HL-60/S4 treated with phorbol 12-myristate 13-acetate at 8.2 ng/mL for 4 days and 3 days (cell line): ENCODE measurements around the gene NRP2.

Experiments used
- in situ Hi-C: fragments of 300-500 bp; cut with MboI; formaldehyde crosslinking; loops from 2 replicates; pipeline ENCODE4 v1.15.0; 2022; ENCODE audit warnings: low sequenced_read_pairs

The NRP2 gene

DNA sequence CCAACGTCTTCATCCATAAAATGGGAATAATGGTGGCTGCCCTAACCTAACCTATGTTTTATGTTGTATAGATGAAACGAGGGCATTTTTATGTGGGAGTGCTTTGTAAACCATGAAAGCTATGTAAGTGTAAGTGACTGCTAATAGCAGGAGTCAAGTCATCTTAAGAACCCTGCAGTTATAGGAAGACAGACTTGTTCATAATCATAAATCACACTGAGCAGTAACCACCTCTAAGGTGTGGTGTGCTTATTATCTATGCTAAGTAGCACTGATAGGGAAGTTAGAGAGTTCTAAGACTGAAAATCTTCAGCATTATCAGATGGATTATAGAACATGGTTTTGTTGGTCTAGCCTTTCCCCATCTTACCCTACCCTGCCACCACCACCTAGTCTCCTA, 24.2 kb upstream of the NRP2 start:
- in situ Hi-C loops = no loop called here

DNA sequence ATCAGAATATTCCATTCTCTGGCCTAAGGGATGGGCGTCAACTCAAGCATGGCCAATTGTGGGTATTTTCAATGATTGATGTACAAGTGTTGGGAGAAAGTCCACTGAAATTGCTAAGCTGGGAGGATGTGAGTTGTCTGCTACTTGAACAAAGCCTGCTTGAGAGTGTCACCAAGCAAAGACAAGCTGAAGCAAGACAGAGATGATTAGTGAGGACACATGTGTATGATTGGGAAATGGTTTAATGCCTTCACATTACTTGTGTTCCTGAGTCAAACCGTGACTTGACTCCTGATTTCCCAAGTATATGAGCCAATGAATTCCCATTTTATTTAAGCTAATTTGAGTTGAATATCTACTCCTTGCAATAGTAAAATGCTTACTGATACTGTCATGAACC, 23.7 kb upstream of the NRP2 start:
- in situ Hi-C loops = no loop called here

DNA sequence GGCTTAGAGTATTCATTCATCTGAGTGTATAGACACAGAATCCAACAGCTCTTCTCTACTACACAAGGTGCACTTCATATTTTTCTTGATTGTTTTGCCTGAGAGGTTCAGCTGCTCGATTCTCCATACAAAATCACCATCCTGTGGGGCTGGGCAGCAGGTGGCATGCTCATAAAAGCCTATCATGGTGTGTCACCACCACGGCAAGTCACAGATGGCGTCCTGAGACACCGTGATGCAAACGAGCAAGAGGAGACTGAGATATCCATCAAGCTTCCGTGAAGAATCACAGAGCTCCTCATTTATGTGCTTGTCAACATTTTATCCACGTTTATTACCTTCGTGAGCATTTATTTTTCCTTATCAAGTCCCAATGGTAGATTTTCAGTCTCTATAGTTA, 22.4 kb upstream of the NRP2 start:
- in situ Hi-C loops = no loop called here

DNA sequence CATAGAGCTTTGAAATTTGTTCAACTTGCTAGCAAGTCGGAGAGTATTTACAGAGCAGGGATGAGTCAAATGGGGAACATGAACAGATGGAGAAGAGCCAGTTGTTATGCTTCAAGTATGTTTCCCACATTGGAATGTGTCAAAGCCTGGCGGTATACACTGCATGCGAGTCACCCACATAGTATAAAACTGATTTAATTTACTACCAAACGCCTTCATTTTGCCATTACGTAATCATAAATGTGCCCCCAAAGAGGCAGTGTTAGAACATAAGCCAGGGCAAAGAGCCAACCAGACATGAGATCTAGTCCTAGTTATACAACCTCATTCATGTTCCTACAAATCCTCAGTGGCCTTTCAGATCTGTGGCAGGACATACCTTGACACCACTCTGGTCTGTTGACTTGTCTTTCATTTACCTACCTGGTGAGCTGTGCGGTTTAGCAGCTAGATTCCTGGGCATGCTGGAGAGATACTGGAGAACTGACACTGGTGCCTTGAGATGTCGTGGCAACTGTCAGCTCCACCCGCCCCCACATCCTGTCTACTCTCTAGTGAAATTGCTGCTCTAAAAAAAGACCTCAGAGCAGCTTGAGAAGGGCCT, 21.7 kb upstream of the NRP2 start:
- in situ Hi-C loops = no loop called here

DNA sequence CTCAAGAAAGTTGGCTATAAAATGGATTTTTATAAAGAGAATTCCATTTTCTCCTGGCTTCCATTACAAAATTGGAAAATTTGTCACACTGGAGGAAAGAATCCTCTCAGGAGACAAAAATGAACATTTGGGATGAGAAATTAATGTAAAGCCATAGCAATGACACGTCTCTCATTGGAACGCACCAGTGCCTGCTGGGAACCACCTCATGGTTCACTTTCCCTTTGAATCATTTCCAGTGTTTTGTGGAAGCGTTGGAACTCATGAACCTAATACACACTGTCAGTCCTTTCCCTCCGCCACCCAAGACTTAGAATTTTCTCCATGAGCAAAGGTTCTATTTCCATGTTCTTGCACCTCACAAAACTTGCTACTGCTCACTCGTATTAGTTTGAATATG, 21.0 kb upstream of the NRP2 start:
- in situ Hi-C loops = no loop called here

DNA sequence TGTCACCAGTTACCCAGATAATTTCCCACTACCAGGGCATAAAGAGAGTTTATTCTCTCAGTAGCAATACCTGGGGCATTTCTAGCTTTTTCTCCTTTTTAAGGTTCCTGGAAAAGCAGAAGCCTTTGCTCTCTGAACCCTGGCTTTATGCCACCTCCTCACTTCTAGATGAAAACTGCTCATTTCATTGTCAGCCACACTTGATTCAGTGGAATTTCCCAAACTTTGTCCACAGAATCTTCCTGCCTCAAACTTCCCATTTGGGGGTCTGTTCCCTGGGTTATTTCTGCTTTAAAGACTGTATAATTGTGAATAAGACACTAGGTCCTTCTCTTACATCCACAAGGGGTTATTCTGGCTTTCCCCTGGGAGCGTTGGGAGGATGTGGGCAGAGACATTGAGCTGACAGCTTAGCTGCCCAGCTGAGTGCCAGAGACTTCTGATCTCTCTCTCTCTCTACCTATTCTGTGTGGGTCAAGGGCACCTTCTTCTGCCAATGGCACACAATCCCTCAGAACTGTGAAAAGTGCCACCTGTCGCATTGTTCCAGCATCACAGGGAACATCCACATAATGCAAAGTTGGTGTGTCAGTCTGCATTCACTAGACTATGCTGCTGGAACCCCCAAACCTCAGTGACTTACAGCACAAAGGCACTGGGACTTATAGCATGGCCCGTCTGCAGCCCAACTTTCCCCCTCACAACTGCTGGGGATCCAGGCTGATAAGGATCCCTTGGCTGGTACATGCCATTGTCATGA, 19.9 kb upstream of the NRP2 start:
- in situ Hi-C loops = no loop called here

DNA sequence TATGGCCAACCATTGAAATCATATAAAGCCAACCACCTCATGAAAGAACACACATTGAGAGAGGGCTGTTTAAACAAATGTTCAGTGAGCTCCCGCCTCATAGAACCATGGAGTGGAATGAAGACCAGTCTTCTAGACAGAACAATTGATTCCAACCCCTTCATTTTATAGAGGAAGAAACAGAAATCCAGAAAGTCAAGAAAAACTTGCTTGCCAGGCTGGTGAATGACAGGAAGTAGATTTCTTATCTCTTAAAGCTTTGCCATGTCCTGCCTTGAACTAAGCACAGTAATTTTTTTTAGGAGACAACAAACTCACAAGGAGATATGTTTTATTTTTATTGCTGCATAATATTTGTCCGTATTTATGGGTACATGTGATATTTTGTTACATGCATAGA, 16.5 kb upstream of the NRP2 start:
- in situ Hi-C loops = no loop called here

DNA sequence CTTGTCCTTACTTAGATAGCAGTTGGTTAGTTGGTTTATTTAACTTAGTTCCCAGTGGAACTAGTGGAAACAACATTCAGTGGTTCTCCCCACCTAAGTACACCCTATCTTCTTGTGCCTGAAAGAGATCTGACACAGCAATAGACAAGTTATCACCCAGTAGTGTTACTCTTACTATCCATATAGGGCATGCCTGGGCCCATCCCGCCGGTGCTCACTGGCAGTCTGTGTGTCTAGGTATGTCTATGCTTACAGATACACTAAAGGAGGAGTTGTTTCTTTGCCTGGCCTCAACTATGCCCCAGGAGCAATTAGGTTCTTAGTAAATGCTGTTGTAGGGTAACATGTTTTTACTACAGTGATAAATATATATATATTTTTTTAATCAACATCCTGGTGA, 12.0 kb upstream of the NRP2 start:
- in situ Hi-C loops = no loop called here

DNA sequence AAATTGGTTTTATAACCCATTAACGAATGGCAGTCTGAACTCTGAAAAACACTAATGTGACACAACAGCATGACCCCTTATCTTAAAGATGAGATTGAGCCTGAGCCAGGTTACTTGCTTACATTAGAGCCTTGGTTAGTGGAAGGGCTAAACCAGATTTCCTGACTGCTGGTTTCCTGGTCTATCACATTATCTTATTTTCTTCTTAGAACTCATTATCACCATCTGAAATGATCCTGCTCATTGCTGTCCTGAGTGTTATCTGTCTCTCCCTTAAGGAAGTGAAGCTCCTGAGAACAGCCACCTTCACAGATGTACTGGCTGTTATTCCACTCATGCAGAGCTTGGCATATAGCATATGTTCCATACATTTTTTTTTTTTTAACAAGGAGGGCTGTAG, 9.0 kb upstream of the NRP2 start:
- in situ Hi-C loops = no loop called here

DNA sequence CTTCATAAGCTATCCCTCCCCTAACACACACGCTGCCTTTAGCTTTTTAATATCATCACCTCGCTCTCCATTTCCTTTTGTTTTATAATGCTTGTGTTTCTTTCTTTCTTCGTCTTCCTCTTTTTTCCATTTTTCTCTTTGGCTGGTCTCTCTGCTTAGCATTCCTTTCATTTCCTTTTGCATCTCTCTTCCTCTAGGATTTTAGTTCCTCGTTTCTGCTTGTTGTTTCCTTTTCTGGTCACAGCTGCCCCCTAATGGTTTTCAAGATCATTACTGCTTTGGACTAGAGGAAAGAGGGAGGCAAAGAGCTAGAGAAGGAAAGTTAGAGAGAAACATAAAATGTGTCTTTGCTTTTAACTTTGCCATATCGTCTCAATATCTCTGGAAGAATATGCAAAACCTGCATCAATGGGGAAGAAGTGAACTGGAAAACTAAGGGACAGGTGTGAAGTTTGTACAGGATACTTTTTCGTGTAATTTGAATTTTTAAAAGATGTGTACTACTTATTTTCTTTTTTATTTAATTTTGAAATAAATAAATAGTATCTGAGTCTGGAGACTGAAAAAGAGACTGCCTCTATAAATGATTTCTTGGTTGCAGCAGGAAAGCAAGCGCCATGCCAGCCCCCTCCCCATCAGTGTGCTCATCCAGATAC, 6.3 kb upstream of the NRP2 start:
- in situ Hi-C loops = no loop called here

DNA sequence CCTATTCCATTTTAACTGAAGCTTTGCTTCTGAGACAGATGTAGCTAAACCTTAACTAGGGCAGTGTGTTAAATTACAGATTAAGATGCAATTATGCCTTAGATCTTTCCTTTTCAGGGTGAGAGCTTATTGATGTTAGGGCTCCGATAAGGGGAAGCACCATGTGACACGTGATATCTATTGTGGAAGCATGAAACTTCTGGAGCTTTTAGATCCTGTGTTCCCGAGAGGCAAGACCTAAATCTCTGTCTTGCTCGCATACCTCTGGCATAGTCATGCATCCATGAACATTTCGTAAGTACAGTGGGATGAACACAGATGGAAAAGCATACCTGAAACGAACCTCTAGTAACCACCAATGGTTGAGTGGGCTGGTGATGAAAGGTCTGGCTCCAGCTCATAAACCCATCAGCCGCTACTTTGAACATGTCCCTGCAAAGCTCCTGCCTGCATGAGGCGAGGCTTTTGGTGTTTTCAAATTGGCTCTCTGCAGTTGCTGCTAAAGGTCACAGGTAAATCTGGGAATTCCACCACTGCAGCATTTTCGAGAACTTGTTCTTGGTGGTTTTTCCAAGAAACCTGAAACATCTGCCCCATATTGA, 3.7 kb upstream of the NRP2 start:
- in situ Hi-C loops = no loop called here

DNA sequence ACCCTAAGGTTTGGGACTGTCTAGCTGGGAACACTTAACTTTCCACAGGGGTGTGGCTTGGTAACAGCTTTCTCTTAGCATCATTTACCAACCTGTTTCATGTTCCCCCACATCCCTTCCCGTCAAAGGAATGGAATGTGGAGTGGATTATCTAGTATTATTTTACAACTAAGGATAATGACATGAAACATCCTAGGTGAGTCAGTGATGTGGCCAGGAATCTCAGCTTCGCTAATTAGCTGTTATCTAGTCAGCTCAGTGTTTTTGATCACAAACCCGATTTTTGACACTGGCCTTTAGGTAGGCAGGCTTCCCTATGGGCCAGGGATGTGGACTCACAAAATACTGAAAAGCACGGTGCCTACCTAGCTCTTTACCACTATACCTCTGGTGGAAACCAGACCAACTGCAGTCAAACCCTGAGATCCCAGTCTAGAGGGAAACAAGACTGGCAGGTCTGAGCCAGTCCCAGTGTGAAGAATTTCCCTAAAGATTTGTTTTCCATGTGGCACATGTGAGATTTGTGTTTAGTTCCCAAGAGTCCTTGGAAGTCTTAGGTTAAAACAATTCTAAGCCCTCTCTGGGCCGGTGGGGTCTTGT, 2.8 kb upstream of the NRP2 start:
- in situ Hi-C loops = no loop called here

DNA sequence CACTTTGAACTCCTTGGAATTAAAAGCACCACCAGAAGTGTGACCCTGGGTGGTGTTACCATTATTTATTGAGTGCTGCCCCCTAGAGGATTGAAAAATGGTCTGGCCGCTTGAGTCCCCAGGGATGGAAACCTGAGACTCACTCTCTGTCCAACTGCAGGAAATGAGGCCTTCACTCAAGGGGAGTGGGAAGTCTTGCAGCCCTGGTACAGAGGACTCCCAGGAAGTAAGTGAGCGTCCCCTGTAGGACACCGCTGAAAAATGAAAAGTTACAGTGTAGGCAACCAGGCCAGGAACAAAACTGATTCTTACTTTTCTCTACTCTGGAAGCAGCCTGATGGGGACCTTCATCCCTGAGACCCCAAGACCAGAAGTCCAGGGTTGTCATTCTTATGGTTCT, 2.2 kb upstream of the NRP2 start:
- in situ Hi-C loops = no loop called here

DNA sequence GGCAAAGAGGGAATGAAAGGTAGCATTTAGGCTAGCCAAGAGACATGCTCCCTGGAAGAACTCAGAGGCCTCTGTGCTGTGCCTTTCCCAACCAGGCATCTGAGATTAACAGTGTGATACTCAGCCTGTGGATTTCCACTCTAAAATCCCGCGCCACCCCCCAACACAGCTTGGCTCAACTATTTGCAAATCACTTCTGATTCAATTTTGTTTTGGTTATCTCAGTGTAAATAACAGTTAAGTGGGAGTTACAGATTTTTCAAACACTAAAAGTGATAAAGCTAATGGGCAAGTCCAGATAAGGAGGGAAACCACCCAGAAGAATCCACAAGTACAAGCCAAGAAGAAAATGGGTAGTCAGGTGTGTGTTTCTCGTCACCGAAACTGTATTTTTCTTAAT, 1.4 kb upstream of the NRP2 start:
- in situ Hi-C loops = no loop called here

DNA sequence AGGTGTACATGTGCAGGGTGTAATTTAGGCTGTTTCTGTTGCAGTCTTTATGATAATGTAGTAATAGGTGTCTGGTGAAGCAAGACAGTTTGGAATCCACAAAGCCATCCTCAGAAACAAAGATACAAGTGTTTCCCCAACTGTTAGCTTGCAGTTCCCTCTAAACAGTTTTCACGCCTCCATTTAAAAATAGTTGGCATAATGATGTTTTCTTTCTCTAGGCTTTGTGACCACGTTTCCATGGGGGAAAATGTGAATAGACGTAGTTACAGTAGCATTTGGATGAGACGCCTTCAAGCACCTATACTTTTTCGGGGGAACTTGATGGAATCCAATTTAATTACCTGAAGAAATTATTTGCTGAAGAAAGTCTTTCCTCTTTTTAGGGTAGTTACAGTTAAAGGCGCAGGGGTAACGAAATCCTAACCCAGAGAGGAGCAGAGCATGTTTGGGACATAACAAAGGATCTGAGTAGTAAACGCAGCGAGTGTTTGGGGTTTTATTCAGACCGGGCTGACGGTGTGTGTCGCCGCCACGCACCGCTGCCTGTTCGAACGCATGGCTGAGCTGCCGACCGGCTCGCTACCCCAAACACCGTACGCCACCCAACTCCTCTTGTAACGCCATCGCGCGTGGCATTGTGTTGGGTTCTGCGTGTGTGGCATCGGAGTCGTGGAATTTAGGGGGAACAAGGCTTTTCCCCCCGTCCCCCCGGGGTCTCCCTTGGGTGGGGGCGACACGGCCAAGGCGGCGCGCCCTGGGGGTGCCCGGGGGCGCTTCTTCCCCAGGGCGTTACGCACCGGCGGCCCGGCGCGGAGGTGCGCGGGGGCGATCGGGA, 681 bp upstream of the NRP2 start:
- in situ Hi-C loops = no loop called here

DNA sequence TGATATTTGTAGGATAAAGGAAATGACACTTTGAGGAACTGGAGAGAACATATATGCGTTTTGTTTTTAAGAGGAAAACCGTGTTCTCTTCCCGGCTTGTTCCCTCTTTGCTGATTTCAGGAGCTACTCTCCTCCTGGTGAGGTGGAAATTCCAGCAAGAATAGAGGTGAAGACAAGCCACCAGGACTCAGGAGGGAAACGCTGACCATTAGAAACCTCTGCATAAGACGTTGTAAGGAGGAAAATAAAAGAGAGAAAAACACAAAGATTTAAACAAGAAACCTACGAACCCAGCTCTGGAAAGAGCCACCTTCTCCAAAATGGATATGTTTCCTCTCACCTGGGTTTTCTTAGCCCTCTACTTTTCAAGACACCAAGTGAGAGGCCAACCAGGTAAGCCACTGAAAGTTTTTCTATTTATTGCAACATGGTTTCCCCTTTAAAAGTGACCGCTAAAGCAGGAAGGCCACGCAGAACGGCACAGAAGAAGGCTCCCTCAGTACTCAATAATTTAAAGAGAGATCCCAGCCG, 735 bp downstream of the NRP2 start:
- in situ Hi-C loops = no loop called here

DNA sequence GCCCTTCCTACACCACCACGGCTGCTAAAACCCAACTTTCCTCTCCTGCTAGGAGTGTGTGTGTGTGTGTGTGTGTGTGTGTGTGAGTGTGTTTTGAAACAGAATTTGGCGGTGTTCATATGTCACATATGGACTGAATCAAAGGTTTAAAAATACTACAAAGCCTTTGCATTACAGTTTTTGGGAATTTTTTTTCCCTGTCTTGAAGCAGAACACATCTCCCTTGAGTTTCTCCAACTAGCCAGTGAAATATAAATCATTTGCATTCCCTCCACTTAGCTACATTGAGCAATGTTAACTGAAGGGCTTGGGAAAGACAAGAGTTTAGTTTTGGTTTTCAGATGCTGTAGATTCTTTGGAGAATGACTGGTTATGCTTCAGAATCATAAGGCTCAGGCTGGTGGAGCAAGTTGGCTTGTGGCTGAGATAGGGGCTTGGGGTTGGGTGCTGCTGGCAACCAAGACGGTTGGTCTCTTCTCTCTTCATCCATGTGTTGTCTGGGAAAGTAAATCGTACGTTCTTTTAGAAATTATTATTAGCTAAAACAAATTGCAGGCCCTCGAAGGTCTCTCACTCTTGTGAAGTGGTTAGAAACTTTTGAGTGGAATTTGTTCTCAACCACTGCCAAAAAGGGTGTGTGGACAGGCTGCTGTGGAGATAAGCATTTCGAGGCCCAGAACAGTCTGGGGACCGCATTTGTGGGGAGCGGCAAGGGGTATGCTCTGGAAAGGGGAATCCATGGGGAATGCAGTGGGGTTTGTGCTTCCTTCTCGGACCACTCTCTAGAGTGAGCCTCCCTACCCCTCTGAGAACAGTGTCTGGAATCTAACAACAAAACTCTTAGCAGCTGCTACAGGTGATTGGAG, 1.4 kb downstream of the NRP2 start:
- in situ Hi-C loops = no loop called here

DNA sequence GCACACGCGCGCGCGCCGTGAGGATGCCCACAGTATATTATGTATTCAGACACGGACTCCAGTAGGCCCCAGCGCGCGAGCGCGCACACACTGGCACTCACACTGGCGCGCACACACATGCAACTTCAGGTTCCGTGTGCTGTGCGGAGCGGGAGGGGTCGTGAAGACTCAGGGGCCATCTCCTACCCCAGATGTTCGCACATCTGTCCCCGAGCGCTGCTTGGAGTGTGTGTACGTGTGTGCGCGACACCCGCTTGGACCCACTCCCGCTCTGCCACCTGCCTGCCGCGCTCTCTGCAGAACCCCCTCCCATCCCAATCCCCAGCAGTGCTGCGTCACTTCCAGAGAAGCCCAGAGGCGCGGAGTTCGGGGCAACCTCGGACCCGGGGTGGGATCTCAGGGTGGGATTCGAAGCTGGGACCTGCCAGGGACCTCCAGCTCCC, 2.6 kb downstream of the NRP2 start:
- in situ Hi-C loops = no loop called here

DNA sequence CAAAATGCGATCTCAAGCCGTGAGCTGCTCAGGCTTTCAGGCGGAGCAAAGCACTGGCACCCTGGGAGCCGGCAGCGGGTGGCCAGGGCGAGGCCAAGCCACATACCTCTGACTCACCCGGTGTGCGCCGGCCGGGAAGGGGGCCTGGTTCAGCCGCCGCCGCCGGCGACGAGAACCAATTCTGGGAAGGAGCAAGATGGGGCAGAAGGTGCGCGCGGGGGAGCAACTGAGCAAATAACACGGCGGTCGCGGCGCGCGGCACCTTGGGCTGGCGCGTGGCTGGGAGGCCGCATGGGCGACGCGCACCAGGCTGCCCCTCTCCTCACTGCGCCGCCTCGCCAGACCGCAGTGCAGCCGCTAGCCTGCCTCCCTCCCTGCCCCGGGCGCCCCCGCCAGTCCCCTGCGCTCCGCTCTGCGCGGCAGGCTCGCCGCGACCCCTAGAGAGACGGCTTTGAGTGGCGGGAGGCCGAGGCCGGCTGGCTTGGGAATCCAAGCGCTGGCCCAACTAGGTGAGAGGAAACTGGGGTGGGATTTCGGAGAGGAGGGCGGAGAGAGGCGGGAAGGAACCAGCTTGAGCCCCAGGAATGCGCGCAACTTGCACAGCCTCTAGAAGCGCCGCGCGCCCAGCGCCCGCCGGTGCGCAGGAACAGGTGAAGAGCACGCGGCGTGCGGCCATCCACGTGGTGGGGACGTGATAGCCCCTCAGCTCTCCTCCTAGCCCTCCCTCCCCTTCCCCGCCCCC, 3.2 kb downstream of the NRP2 start:
- in situ Hi-C loops = no loop called here
